ENCODE results near the gene BIVM. TPM values are rescaled to one million over a fixed set of nuclear protein-coding genes. Genes with fewer than 3 reads are reported as not detected.

The BIVM gene
- polyA plus RNA-seq (2013, experiment 1 of 2): 12.2 TPM
- polyA plus RNA-seq (2013, experiment 2 of 2): 13.0 TPM

- H3K27ac ChIP-seq (ENCODE audit: low read depth, low read length, severe bottlenecking): no peak within 1 kb of the TSS
- H3K9me3 ChIP-seq (ENCODE audit: control insufficient read depth, low read length): no peaks in the 10 kb centered on the region
- WGBS, 2 experiments (ENCODE audit: insufficient coverage in 2 of 2): 0 to 1% methylated on average over 64 to 67 of the region's 72 CpGs
- H3K4me3 ChIP-seq (ENCODE audit: extremely low read depth, insufficient read depth, low read length, poor library complexity, severe bottlenecking): peak within 1 kb of the TSS; percentile 85
- no peaks in the 10 kb centered on the region for H3K4me1 ChIP-seq (ENCODE audit: control insufficient read depth, insufficient read depth, low read length, poor library complexity, severe bottlenecking)
- peaks cover 4% of the 10 kb centered on the region for H3K36me3 ChIP-seq (ENCODE audit: control insufficient read depth, insufficient read depth, low read length)
These were observed at the start of gene BIVM, which contains the start of gene POGLUT2 for GRCh38 chr13:102798581-102799425. TSS of gene BIVM (plus strand) at chr13:102799119. CDS start at chr13:102807268, 8,149 bp downstream. TSS of gene POGLUT2 (minus strand) at chr13:102798976. CDS start at chr13:102798670, 306 bp downstream.

GRCh38 chr13:102751886-102752285 is 47.0 kb upstream of the BIVM start:
- H3K9me3 ChIP-seq (ENCODE audit: control insufficient read depth, low read length): no peaks in the 10 kb centered on the region
- H3K27ac ChIP-seq (ENCODE audit: low read depth, low read length, severe bottlenecking): no peak overlapping the region
- 92 to 100% methylated on average over 1 to 2 of the region's 3 CpGs for WGBS, 2 experiments (ENCODE audit: insufficient coverage in 2 of 2)
- H3K4me3 ChIP-seq (ENCODE audit: extremely low read depth, insufficient read depth, low read length, poor library complexity, severe bottlenecking): no peak overlapping the region
- H3K36me3 ChIP-seq (ENCODE audit: control insufficient read depth, insufficient read depth, low read length): no peaks in the 10 kb centered on the region
- H3K4me1 ChIP-seq (ENCODE audit: control insufficient read depth, insufficient read depth, low read length, poor library complexity, severe bottlenecking): no peaks in the 10 kb centered on the region

- no peaks in the 10 kb centered on the region for H3K9me3 ChIP-seq (ENCODE audit: control insufficient read depth, low read length)
- H3K36me3 ChIP-seq (ENCODE audit: control insufficient read depth, insufficient read depth, low read length): no peaks in the 10 kb centered on the region
- WGBS, 2 experiments (ENCODE audit: insufficient coverage in 2 of 2): no CpG with 5 or more reads among the region's 1 CpG
These were observed 41.9 kb upstream of the BIVM start for GRCh38 chr13:102757006-102757405.

GRCh38 chr13:102758842-102759241 is 40.1 kb upstream of the BIVM start:
- WGBS, 2 experiments (ENCODE audit: insufficient coverage in 2 of 2): 100% methylated on average over 1 of the region's 2 CpGs; no CpG with 5 or more reads in 1 of the 2 experiments
- Histone ChIP-seq H3K9me3 (ENCODE audit: control insufficient read depth, low read length) (no peaks in the 10 kb centered on the region), H3K4me1 (ENCODE audit: control insufficient read depth, insufficient read depth, low read length, poor library complexity, severe bottlenecking) (no peaks in the 10 kb centered on the region), H3K4me3 (ENCODE audit: extremely low read depth, insufficient read depth, low read length, poor library complexity, severe bottlenecking) (no peak overlapping the region), H3K36me3 (ENCODE audit: control insufficient read depth, insufficient read depth, low read length) (no peaks in the 10 kb centered on the region), H3K27ac (ENCODE audit: low read depth, low read length, severe bottlenecking) (no peak overlapping the region)

More at GRCh38 chr13:102757006-102757405, 41.9 kb upstream of the BIVM start:
- Histone ChIP-seq H3K27ac (ENCODE audit: low read depth, low read length, severe bottlenecking) (no peak overlapping the region), H3K4me3 (ENCODE audit: extremely low read depth, insufficient read depth, low read length, poor library complexity, severe bottlenecking) (no peak overlapping the region), H3K4me1 (ENCODE audit: control insufficient read depth, insufficient read depth, low read length, poor library complexity, severe bottlenecking) (no peaks in the 10 kb centered on the region)

- Histone ChIP-seq H3K36me3 (ENCODE audit: control insufficient read depth, insufficient read depth, low read length) (no peaks in the 10 kb centered on the region), H3K9me3 (ENCODE audit: control insufficient read depth, low read length) (no peaks in the 10 kb centered on the region), H3K4me3 (ENCODE audit: extremely low read depth, insufficient read depth, low read length, poor library complexity, severe bottlenecking) (no peak overlapping the region), H3K27ac (ENCODE audit: low read depth, low read length, severe bottlenecking) (no peak overlapping the region), H3K4me1 (ENCODE audit: control insufficient read depth, insufficient read depth, low read length, poor library complexity, severe bottlenecking) (no peaks in the 10 kb centered on the region)
- WGBS, 2 experiments (ENCODE audit: insufficient coverage in 2 of 2): no CpG with 5 or more reads among the region's 1 CpG
These were observed 37.8 kb upstream of the BIVM start for GRCh38 chr13:102761071-102761470.

- Histone ChIP-seq H3K4me1 (ENCODE audit: control insufficient read depth, insufficient read depth, low read length, poor library complexity, severe bottlenecking) (no peaks in the 10 kb centered on the region), H3K27ac (ENCODE audit: low read depth, low read length, severe bottlenecking) (no peak overlapping the region), H3K9me3 (ENCODE audit: control insufficient read depth, low read length) (no peaks in the 10 kb centered on the region), H3K4me3 (ENCODE audit: extremely low read depth, insufficient read depth, low read length, poor library complexity, severe bottlenecking) (no peak overlapping the region), H3K36me3 (ENCODE audit: control insufficient read depth, insufficient read depth, low read length) (peaks cover 8% of the 10 kb centered on the region)
- 80% methylated on average over 1 of the region's 1 CpG; no CpG with 5 or more reads in 1 of the 2 experiments for WGBS, 2 experiments (ENCODE audit: insufficient coverage in 2 of 2)
These were observed 35.2 kb upstream of the BIVM start for GRCh38 chr13:102763741-102764140.

- Histone ChIP-seq H3K9me3 (ENCODE audit: control insufficient read depth, low read length) (no peaks in the 10 kb centered on the region), H3K36me3 (ENCODE audit: control insufficient read depth, insufficient read depth, low read length) (peaks cover 10% of the 10 kb centered on the region), H3K27ac (ENCODE audit: low read depth, low read length, severe bottlenecking) (no peak overlapping the region), H3K4me3 (ENCODE audit: extremely low read depth, insufficient read depth, low read length, poor library complexity, severe bottlenecking) (no peak overlapping the region), H3K4me1 (ENCODE audit: control insufficient read depth, insufficient read depth, low read length, poor library complexity, severe bottlenecking) (peaks cover 4% of the 10 kb centered on the region)
- 90 to 100% methylated on average over 1 to 2 of the region's 2 CpGs for WGBS, 2 experiments (ENCODE audit: insufficient coverage in 2 of 2)
These were observed 30.0 kb upstream of the BIVM start for GRCh38 chr13:102768909-102769308.

- H3K9me3 ChIP-seq (ENCODE audit: control insufficient read depth, low read length): no peaks in the 10 kb centered on the region
- H3K36me3 ChIP-seq (ENCODE audit: control insufficient read depth, insufficient read depth, low read length): peaks cover 10% of the 10 kb centered on the region
- 67% methylated on average over 1 of the region's 4 CpGs; no CpG with 5 or more reads in 1 of the 2 experiments for WGBS, 2 experiments (ENCODE audit: insufficient coverage in 2 of 2)
- H3K4me1 ChIP-seq (ENCODE audit: control insufficient read depth, insufficient read depth, low read length, poor library complexity, severe bottlenecking): peaks cover 4% of the 10 kb centered on the region
- no peak overlapping the region for H3K27ac ChIP-seq (ENCODE audit: low read depth, low read length, severe bottlenecking)
- H3K4me3 ChIP-seq (ENCODE audit: extremely low read depth, insufficient read depth, low read length, poor library complexity, severe bottlenecking): no peak overlapping the region
These were observed 29.2 kb upstream of the BIVM start for GRCh38 chr13:102769679-102770078.

GRCh38 chr13:102770435-102770834 is 28.5 kb upstream of the BIVM start:
- H3K4me1 ChIP-seq (ENCODE audit: control insufficient read depth, insufficient read depth, low read length, poor library complexity, severe bottlenecking): peaks cover 4% of the 10 kb centered on the region
- peaks cover 10% of the 10 kb centered on the region for H3K36me3 ChIP-seq (ENCODE audit: control insufficient read depth, insufficient read depth, low read length)
- WGBS, 2 experiments (ENCODE audit: insufficient coverage in 2 of 2): 94 to 100% methylated on average over 2 of the region's 2 CpGs
- H3K9me3 ChIP-seq (ENCODE audit: control insufficient read depth, low read length): no peaks in the 10 kb centered on the region
- no peak overlapping the region for H3K27ac ChIP-seq (ENCODE audit: low read depth, low read length, severe bottlenecking)
- no peak overlapping the region for H3K4me3 ChIP-seq (ENCODE audit: extremely low read depth, insufficient read depth, low read length, poor library complexity, severe bottlenecking)

- H3K4me3 ChIP-seq (ENCODE audit: extremely low read depth, insufficient read depth, low read length, poor library complexity, severe bottlenecking): no peak overlapping the region
- H3K36me3 ChIP-seq (ENCODE audit: control insufficient read depth, insufficient read depth, low read length): peaks cover 10% of the 10 kb centered on the region
- WGBS, 2 experiments (ENCODE audit: insufficient coverage in 2 of 2): no CpG with 5 or more reads among the region's 6 CpGs
- H3K27ac ChIP-seq (ENCODE audit: low read depth, low read length, severe bottlenecking): no peak overlapping the region
- H3K9me3 ChIP-seq (ENCODE audit: control insufficient read depth, low read length): no peaks in the 10 kb centered on the region
- H3K4me1 ChIP-seq (ENCODE audit: control insufficient read depth, insufficient read depth, low read length, poor library complexity, severe bottlenecking): peaks cover 4% of the 10 kb centered on the region
These were observed 27.4 kb upstream of the BIVM start for GRCh38 chr13:102771298-102772041.
